GM20000 (cell line): Measurements from ENCODE around the gene POLR2I.

Source experiments
- DNase-seq: peaks from one replicate; pipeline ENCODE4 v3.0.0; 2012; ENCODE audit warnings: low spot score
- TF ChIP-seq, protein P1 (sequence below): IDR thresholded peaks from 2 replicates; pipeline ENCODE4 v1.5.1; 2012; ENCODE audit warnings: mild to moderate bottlenecking, control low read depth; ENCODE audit errors: extremely low read depth, missing control alignments

Gene POLR2I

DNA sequence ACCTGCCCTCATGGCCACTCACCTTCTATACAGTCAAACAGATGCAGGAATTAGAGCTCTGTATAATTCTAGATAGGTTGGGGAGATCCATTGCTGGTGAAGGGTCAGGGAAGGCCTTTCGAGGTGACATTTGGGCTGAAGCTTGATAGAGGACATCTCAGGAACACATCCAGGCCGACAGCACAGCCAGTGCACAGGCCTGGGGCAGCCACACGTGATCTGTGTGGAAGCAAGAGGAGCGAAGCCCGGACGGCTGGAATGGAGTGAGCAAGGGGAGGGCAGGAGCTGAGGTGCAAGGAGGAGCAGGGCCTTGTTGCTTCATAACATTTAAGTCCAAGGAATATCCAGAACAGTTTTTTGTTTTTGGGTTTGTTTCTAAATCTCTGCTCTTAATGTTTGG lies 8.2 kb downstream of the POLR2I start:
- TF ChIP-seq, protein P1, sequence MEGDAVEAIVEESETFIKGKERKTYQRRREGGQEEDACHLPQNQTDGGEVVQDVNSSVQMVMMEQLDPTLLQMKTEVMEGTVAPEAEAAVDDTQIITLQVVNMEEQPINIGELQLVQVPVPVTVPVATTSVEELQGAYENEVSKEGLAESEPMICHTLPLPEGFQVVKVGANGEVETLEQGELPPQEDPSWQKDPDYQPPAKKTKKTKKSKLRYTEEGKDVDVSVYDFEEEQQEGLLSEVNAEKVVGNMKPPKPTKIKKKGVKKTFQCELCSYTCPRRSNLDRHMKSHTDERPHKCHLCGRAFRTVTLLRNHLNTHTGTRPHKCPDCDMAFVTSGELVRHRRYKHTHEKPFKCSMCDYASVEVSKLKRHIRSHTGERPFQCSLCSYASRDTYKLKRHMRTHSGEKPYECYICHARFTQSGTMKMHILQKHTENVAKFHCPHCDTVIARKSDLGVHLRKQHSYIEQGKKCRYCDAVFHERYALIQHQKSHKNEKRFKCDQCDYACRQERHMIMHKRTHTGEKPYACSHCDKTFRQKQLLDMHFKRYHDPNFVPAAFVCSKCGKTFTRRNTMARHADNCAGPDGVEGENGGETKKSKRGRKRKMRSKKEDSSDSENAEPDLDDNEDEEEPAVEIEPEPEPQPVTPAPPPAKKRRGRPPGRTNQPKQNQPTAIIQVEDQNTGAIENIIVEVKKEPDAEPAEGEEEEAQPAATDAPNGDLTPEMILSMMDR = no peak
- DNase-seq = no peak

DNA sequence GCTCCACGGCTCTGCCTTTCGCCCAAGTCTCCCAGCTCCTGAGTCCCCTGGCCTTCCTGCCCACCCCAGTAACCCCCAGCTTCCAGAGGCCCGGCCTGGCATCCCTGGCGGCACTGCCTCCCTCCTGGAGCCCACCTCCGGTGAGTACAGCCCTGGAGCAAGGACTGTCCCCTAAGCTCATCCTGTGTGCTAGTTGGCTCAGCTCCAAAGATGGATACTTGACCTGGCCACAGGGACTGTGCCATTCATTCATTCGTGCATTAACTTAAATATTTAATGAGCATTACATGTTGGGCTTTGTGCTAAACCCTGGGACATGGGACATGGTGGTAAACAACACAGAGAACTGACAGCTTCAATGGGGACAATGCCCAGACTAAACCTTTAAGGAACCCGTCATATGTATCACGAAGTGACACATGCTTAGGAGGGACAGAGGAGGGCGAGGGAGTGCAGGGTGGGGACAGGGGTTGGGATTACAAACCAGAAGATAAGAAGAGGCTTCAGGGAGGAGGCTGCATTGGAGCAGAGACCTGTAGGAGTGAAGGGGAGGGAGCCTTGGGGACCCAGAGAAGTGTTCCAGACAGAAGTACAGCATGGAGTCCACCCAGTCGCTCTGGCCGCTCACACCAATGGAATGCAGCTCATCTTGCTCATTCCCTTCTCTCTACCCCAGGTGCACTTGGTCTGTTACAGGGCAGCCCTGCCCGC lies 10.7 kb downstream of the POLR2I start:
- TF ChIP-seq, protein P1 = no peak
- DNase-seq = no peak

DNA sequence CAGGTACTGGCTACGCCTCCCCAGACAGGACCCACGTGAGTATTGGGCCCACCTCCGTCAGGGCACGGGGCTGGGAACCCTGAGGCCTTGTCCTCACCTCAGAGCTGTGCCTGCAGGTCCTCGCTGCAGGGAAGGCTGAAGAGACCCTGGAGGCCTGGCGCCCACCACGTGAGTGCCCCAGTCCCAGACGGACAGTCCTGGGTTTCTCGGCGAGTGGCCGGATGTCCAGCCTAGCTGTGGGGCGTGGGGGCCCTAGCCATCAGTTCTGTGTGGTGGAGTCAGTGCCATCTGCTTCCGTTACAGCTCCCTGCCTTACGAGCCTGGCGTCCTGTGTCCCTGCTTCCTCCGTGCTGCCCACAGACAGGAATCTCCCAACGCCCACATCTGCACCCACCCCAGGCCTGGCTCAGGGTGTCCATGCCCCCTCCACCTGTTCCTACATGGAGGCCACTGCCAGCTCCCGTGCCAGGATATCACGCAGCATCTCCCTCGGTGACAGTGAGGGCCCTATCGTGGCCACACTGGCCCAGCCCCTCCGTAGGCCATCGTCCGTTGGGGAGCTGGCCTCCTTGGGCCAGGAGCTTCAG lies 11.5 kb downstream of the POLR2I start:
- DNase-seq = no peak
- TF ChIP-seq, protein P1 = no peak

GRCh38 chr19:36101550-36102327 lies 12.9 kb downstream of the POLR2I start:
- no peak for DNase-seq
- TF ChIP-seq, protein P1 = no peak

DNA sequence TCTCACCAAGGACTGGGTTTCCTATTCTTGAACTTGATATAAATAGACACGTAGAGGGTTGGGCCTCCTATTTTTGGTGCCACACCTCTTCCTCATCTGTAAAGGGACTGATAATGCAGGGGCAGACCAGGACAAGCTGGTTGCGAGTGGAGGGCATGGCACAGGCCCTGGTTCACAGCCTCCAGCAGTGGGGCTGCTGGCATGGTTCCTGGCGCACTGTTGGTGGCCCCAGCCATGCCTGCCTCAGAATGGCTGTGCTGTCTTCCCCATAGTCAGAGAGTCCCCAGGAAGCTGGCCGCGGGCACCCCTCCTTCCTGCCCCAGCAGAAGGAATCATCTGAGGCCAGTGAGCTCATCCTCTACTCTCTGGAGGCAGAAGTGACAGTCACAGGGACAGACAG lies 14.2 kb downstream of the POLR2I start:
- no peak for DNase-seq
- TF ChIP-seq, protein P1 = no peak

- DNase-seq = no peak
- TF ChIP-seq, protein P1 = no peak
Measured at GRCh38 chr19:36099166-36099785, 15.4 kb downstream of the POLR2I start.
